Mesendoderm (in vitro differentiated cells): Measurements from ENCODE around the gene CREB5.

Experiments used
- DNase-seq: peaks from one replicate; pipeline ENCODE4 v3.0.0; 2013
- H2AK5ac ChIP-seq: 2 replicates; pipeline ENCODE4 v1.6.1; 2013; ENCODE audit warnings: low read length, inconsistent platforms
- H2BK120ac ChIP-seq: 2 replicates; pipeline ENCODE4 v1.6.1; 2013; ENCODE audit warnings: low read depth, mild to moderate bottlenecking, low read length, moderate library complexity, mixed read lengths
- H2BK15ac ChIP-seq: replicated peaks from 2 replicates; pipeline ENCODE4 v1.6.1; 2013; ENCODE audit warnings: low read depth, mild to moderate bottlenecking, moderate library complexity
- H2BK5ac ChIP-seq: 2 replicates; pipeline ENCODE4 v1.6.1; 2013; ENCODE audit warnings: low read length, inconsistent platforms
- H3K18ac ChIP-seq: 2 replicates; pipeline ENCODE4 v1.6.1; 2013; ENCODE audit warnings: mild to moderate bottlenecking, low read length, mixed read lengths
- H3K23ac ChIP-seq: one replicate; pipeline ENCODE4 v1.6.1; 2013; ENCODE audit warnings: low read length
- H3K27ac ChIP-seq: 2 replicates; pipeline ENCODE4 v1.5.1; 2013; ENCODE audit warnings: low read depth, mild to moderate bottlenecking, inconsistent platforms, low read length, moderate library complexity
- H3K27me3 ChIP-seq: 2 replicates; pipeline ENCODE4 v1.6.1; 2013; ENCODE audit warnings: low read length, control low read depth, mild to moderate bottlenecking, inconsistent platforms; ENCODE audit not compliant: insufficient read depth, poor library complexity
- H3K36me3 ChIP-seq: 2 replicates; pipeline ENCODE4 v1.6.1; 2013; ENCODE audit warnings: low read length, inconsistent platforms; ENCODE audit not compliant: control insufficient read depth, insufficient read depth
- H3K4ac ChIP-seq: one replicate; pipeline ENCODE4 v1.6.1; 2013; ENCODE audit warnings: low read depth, mild to moderate bottlenecking, low read length, moderate library complexity
- H3K4me1 ChIP-seq: 2 replicates; pipeline ENCODE4 v1.6.1; 2013; ENCODE audit warnings: low read depth, low read length, inconsistent platforms; ENCODE audit not compliant: control insufficient read depth
- H3K4me2 ChIP-seq: 2 replicates; pipeline ENCODE4 v1.6.1; 2013; ENCODE audit warnings: low read length
- H3K4me3 ChIP-seq: 2 replicates; pipeline ENCODE4 v1.5.1; 2013; ENCODE audit warnings: mild to moderate bottlenecking, low read length
- H3K56ac ChIP-seq: one replicate; pipeline ENCODE4 v1.6.1; 2013; ENCODE audit warnings: low read length
- H3K79me1 ChIP-seq: 2 replicates; pipeline ENCODE4 v1.6.1; 2013; ENCODE audit warnings: low read length, inconsistent platforms
- H3K79me2 ChIP-seq: 2 replicates; pipeline ENCODE4 v1.6.1; 2013; ENCODE audit warnings: mild to moderate bottlenecking, low read length; ENCODE audit not compliant: control insufficient read depth, insufficient read depth
- H3K9ac ChIP-seq: 2 replicates; pipeline ENCODE4 v1.6.1; 2013; ENCODE audit warnings: low read length, inconsistent platforms
- H4K5ac ChIP-seq: one replicate; pipeline ENCODE4 v1.6.1; 2013; ENCODE audit warnings: low read length
- H4K8ac ChIP-seq: one replicate; pipeline ENCODE4 v1.6.1; 2013; ENCODE audit warnings: low read depth, mild to moderate bottlenecking, control low read depth, low read length, moderate library complexity
- WGBS: extraction: QIAGEN DNeasy Blood & Tissue Kit; methylation state at CpG from one replicate; pipeline ENCODE4 v1.1.7; 2013; ENCODE audit warnings: low lambda C conversion rate, missing lambda C conversion rate; ENCODE audit not compliant: insufficient coverage; ENCODE audit errors: extremely low coverage; 5-methylcytosine and 5-hydroxymethylcytosine counted together

The CREB5 gene

GRCh38 chr7:28724563-28724962 is 312.2 kb downstream of the CREB5 start:
- Histone ChIP-seq H3K36me3 (no peaks in the 10 kb centered on the region), H3K56ac (no peak overlapping the region), H2BK15ac (no peak overlapping the region), H3K4me2 (no peak overlapping the region), H3K79me1 (no peaks in the 10 kb centered on the region), H3K4me1 (no peaks in the 10 kb centered on the region), H3K27me3 (no peaks in the 10 kb centered on the region), H3K9ac (no peak overlapping the region), H3K4me3 (no peak overlapping the region), H4K8ac (no peak overlapping the region), H2BK120ac (no peak overlapping the region), H2AK5ac (no peak overlapping the region), H3K27ac (no peak overlapping the region), H3K18ac (no peak overlapping the region), H4K5ac (no peak overlapping the region), H3K4ac (no peak overlapping the region), H3K79me2 (no peaks in the 10 kb centered on the region), H3K23ac (no peak overlapping the region), H2BK5ac (no peak overlapping the region)
- DNase-seq, result no peak
- WGBS, result no CpG with 5 or more reads among the region's 1 CpG

- Histone ChIP-seq H3K79me2 (no peaks in the 10 kb centered on the region), H2BK5ac (no peak overlapping the region), H3K27ac (no peak overlapping the region), H3K23ac (no peak overlapping the region), H4K5ac (no peak overlapping the region), H3K36me3 (no peaks in the 10 kb centered on the region), H2AK5ac (no peak overlapping the region), H3K56ac (no peak overlapping the region), H3K79me1 (no peaks in the 10 kb centered on the region), H2BK15ac (no peak overlapping the region), H4K8ac (no peak overlapping the region), H3K4me1 (no peaks in the 10 kb centered on the region), H3K27me3 (no peaks in the 10 kb centered on the region), H3K4ac (no peak overlapping the region), H3K9ac (no peak overlapping the region), H3K4me3 (no peak overlapping the region), H3K18ac (no peak overlapping the region), H2BK120ac (no peak overlapping the region), H3K4me2 (no peak overlapping the region)
- DNase-seq, result no peak
- no CpG with 5 or more reads among the region's 3 CpGs for WGBS
Observed at GRCh38 chr7:28725045-28725642, 312.8 kb downstream of the CREB5 start.

GRCh38 chr7:28725911-28726310 is 313.6 kb downstream of the CREB5 start:
- H3K79me1 ChIP-seq, result no peaks in the 10 kb centered on the region
- H2AK5ac ChIP-seq, result no peak overlapping the region
- H3K56ac ChIP-seq, result no peak overlapping the region
- H3K27me3 ChIP-seq, result no peaks in the 10 kb centered on the region
- H4K5ac ChIP-seq, result no peak overlapping the region
- H3K18ac ChIP-seq, result no peak overlapping the region
- no peak overlapping the region for H4K8ac ChIP-seq
- no peak overlapping the region for H3K4me3 ChIP-seq
- no peaks in the 10 kb centered on the region for H3K36me3 ChIP-seq
- no peak overlapping the region for H2BK120ac ChIP-seq
- no peak overlapping the region for H3K9ac ChIP-seq
- no peak for DNase-seq
- no peak overlapping the region for H3K23ac ChIP-seq
- no peak overlapping the region for H2BK15ac ChIP-seq
- H3K4me2 ChIP-seq, result no peak overlapping the region
- H2BK5ac ChIP-seq, result no peak overlapping the region
- no CpG with 5 or more reads among the region's 2 CpGs for WGBS
- H3K79me2 ChIP-seq, result no peaks in the 10 kb centered on the region
- H3K27ac ChIP-seq, result no peak overlapping the region
- no peaks in the 10 kb centered on the region for H3K4me1 ChIP-seq
- no peak overlapping the region for H3K4ac ChIP-seq

GRCh38 chr7:28726555-28726954 is 314.2 kb downstream of the CREB5 start:
- H3K9ac ChIP-seq, result no peak overlapping the region
- no peak overlapping the region for H3K56ac ChIP-seq
- no peaks in the 10 kb centered on the region for H3K36me3 ChIP-seq
- no peak overlapping the region for H3K4me3 ChIP-seq
- no peak overlapping the region for H3K27ac ChIP-seq
- DNase-seq, result no peak
- H2BK120ac ChIP-seq, result no peak overlapping the region
- no peak overlapping the region for H4K5ac ChIP-seq
- H3K27me3 ChIP-seq, result no peaks in the 10 kb centered on the region
- no peak overlapping the region for H2BK5ac ChIP-seq
- no peaks in the 10 kb centered on the region for H3K4me1 ChIP-seq
- no peaks in the 10 kb centered on the region for H3K79me1 ChIP-seq
- H3K23ac ChIP-seq, result no peak overlapping the region
- no peaks in the 10 kb centered on the region for H3K79me2 ChIP-seq
- no peak overlapping the region for H3K4ac ChIP-seq
- no peak overlapping the region for H3K4me2 ChIP-seq
- no peak overlapping the region for H4K8ac ChIP-seq
- no peak overlapping the region for H2BK15ac ChIP-seq
- no peak overlapping the region for H3K18ac ChIP-seq
- no CpG with 5 or more reads among the region's 1 CpG for WGBS
- H2AK5ac ChIP-seq, result no peak overlapping the region

GRCh38 chr7:28729281-28729680 is 317.0 kb downstream of the CREB5 start:
- H3K4me1 ChIP-seq, result peaks cover 2% of the 10 kb centered on the region
- no peak for DNase-seq
- WGBS, result no CpG with 5 or more reads among the region's 8 CpGs

GRCh38 chr7:28729727-28730126 is 317.4 kb downstream of the CREB5 start:
- H2AK5ac ChIP-seq, result no peak overlapping the region
- no peak overlapping the region for H3K56ac ChIP-seq
- WGBS, result no CpG with 5 or more reads among the region's 3 CpGs
- no peak overlapping the region for H3K9ac ChIP-seq
- no peak overlapping the region for H3K18ac ChIP-seq
- no peak overlapping the region for H3K4me3 ChIP-seq
- no peaks in the 10 kb centered on the region for H3K36me3 ChIP-seq
- no peaks in the 10 kb centered on the region for H3K27me3 ChIP-seq
- no peak overlapping the region for H4K8ac ChIP-seq
- no peaks in the 10 kb centered on the region for H3K79me1 ChIP-seq
- H3K4me1 ChIP-seq, result peaks cover 2% of the 10 kb centered on the region
- H3K23ac ChIP-seq, result no peak overlapping the region
- no peak overlapping the region for H3K4me2 ChIP-seq
- H3K4ac ChIP-seq, result no peak overlapping the region
- H2BK15ac ChIP-seq, result no peak overlapping the region
- no peak overlapping the region for H2BK5ac ChIP-seq
- no peak overlapping the region for H3K27ac ChIP-seq
- no peaks in the 10 kb centered on the region for H3K79me2 ChIP-seq
- H4K5ac ChIP-seq, result no peak overlapping the region
- DNase-seq, result no peak
- no peak overlapping the region for H2BK120ac ChIP-seq

More at GRCh38 chr7:28729281-28729680, 317.0 kb downstream of the CREB5 start:
- Histone ChIP-seq H2BK120ac (no peak overlapping the region), H2BK5ac (no peak overlapping the region), H4K8ac (no peak overlapping the region), H3K27me3 (no peaks in the 10 kb centered on the region), H3K4ac (no peak overlapping the region), H3K4me2 (no peak overlapping the region), H3K56ac (no peak overlapping the region), H3K36me3 (no peaks in the 10 kb centered on the region), H2BK15ac (no peak overlapping the region), H3K18ac (no peak overlapping the region), H3K9ac (no peak overlapping the region), H2AK5ac (no peak overlapping the region), H3K27ac (no peak overlapping the region), H3K23ac (no peak overlapping the region), H3K4me3 (no peak overlapping the region), H3K79me2 (no peaks in the 10 kb centered on the region), H3K79me1 (no peaks in the 10 kb centered on the region), H4K5ac (no peak overlapping the region)
